ENCODE data around the gene SLF2. TPM values are rescaled to one million over a fixed set of nuclear protein-coding genes. Genes with fewer than 3 reads are reported as not detected.
"Not testable (repeated sequence)": the region's sequence is repeated elsewhere in the genome, so short reads cannot be mapped to it uniquely, and the experiment has no call there.

The SLF2 gene
- total RNA-seq, 1 donor from 2014 or later, result 15.0 TPM

DNA sequence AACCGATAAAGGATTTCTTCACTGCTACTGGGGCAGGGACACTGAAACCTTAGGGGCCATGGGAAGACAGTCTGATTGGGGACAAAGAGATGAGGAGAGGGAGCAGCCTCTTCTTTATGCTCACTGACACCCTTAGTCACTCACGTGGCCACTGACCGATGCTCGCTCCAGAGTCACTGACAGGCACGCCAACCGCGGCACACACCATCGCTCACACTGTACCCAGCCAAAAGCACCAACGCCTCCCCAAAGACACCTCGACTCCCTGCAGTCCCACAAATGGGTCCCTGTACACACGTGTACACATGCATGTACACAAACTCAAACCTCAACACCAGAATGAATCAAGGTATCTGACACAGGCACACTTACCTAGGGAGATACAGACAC lies 35.3 kb upstream of the SLF2 start:
- no peak for DNase-seq
- intact Hi-C loops (cut with DNase I), result loop anchor here (10.0 kb wide), 1 partner anchor 313 kb away; no protein-coding TSS in a partner anchor
- no peak for ATAC-seq (ENCODE audit: poor library complexity)

DNA sequence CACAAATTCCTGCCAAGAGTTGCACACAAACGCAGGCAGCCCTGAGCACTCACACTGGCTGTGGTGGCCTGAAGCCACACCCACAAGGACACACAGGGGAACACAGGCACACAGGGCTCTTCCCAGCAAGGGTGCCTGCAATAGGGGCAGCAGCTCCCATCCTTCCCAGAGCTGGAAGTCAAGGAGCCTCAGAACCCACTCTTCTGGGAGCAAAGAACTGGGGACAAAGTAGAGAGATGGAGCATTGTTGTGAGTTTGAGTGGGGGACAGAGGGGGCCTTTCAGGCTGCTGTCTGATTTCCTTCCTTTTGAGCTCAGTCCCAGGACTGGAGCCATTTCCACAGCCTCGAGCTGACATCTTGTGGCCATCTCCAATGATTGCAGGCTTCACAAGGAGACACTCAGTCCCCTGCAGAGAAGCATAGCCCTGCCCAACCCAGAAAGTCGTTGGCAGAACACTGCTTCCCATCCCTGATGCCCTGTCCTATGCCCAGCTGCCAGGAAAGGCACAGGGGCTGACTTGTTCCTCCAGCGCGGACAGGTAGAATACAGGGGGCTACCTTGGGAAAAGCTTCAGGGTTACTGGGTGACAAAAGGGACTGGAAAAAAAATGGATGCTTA lies 34.4 kb upstream of the SLF2 start:
- intact Hi-C loops (cut with DNase I), result loop anchor here (10.0 kb wide), 1 partner anchor 314 kb away; no protein-coding TSS in a partner anchor
- DNase-seq, result no peak
- ATAC-seq (ENCODE audit: poor library complexity), result peak; percentile 86

DNA sequence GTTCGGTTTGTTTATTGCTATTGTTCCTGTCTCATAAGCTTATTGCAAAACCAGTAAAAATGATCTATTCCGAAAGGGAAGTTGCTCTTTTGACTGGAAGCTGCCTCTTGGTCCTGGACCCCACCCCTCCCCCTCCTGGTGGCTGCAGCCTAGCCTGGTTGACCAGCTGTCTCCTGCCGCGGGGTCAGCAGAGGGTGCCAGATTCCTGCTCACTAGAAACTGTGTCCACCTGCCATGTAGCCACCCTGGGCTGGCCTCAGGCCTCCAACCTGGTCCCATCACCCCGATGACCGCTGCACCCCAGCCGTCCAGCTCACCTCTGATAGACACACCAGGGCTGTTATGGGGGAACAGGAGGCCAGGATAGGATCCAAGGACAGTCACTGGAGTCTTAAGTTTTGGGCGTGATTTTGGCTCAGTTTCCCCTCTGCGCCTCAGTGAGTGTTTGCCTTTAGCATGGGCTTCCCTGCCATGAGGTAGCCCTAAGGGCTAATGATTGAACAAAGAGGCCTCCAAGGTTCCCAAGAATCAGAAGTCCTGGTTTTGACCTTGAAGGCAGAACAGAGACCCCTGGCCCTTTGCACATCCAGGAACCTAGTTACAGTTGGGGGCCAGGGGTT lies 32.9 kb upstream of the SLF2 start:
- intact Hi-C loops (cut with DNase I), result loop anchor here (10.0 kb wide), 1 partner anchor 315 kb away; no protein-coding TSS in a partner anchor
- DNase-seq (no peak), ATAC-seq (ENCODE audit: poor library complexity) (no peak)

DNA sequence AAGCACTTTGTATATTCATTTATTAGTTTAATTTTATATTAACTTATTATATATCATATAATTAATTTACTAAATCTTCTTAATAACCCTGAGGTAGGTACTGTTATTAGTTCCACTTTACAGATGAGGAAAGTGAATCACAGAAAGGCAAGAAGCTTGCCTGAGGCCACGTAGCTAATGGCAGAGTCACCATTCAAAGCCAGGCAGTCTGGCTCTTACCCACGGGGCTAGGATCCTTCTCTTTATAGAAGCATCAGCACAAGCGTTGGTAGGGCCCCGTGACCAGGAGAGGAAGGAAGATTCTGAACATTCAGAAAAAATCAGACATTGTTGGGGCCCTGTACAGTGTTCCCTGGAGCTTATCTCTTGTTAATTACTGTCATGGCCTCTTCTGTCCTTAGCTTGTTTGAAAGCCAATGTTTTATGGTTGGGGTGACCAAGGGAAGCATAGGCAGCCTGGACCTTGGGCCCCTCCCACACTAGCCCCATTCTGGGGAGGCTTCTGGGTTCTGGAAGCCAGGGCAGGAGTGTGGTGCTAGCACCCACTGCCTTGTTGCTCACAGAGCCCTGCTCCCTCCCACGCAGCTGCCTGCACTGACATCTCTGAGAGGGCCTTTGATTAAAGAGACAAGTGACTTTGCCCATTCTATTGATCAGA lies 31.1 kb upstream of the SLF2 start:
- intact Hi-C loops (cut with DNase I), result no loop called here
- ATAC-seq (ENCODE audit: poor library complexity), result no peak
- DNase-seq, result no peak

DNA sequence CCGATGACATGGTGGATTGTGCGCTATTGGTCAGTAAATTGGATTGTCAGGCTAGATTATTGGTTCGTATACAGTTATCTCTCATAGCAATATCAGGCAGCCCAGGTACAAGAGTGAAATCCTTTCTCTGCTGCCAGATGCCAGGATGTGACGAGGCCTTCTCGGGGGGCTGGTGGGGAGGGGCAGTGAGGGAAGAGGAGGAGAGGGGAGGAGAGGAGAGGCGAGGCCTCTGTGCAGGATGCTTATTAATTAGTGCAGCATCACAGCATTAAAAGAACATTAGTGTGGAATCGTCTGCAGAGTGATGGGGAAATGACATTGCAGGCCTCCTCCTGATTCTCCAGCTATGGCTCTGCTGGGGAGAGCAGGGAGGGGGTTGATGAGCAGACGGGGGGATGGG lies 30.5 kb upstream of the SLF2 start:
- intact Hi-C loops (cut with DNase I), result no loop called here
- ATAC-seq (ENCODE audit: poor library complexity) (no peak), DNase-seq (no peak)

DNA sequence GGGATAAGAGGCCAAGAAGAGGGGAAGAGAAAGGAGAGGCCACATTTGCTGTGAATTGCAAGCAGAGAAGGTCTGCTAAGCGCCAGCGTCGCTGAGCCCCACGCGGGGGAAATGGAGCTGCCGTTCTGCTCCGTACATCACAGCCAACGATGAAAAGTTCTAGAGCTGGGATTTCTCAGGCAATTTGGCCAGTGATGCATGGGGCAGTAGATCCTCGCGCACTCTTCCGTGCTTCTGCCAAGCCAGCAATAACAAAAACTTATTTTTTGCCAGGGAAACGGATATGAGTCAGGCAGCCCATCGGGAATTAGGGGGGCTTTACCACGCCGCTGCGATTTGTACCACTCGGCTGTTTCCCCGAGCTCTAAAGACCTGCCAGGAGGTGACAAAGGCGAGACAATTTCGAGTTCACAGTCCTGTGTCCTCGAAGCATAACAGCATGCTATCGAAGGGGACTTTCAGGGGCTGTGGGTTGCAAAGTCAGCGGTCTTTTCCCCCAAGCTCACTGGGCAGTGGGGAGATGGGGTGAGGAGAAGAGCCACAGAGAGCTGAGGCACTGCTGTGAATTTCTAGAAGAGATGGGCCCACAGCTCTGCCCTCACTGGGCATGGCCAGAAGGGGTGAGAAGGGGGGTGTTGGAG lies 30.0 kb upstream of the SLF2 start:
- intact Hi-C loops (cut with DNase I), result no loop called here
- ATAC-seq (ENCODE audit: poor library complexity), result peak; percentile 50
- peak; percentile 51 for DNase-seq

DNA sequence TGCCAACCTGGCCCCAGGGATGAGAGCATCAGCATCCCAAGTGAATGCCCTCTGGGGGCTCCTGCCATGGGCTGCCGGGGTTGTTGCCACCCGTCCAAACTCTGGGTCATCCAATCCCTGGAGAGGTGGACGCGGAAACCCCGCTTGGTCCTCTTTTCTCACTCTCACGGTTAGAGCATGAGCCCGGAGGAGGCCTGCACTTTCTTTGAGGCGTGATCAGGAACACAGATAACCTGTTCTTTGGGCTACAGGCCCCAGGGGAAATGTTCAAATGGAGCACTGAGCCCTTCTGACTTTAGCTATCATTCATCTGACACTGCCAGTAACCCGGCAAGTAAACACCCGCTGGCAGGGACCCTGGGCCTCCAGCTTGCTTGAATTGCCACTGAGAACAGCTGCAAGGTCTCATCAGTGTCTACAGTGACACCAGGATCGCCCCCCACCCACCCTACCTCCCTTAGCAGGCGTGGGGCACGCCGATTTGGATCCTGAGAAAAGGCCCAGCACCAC lies 29.4 kb upstream of the SLF2 start:
- intact Hi-C loops (cut with DNase I), result no loop called here
- ATAC-seq (ENCODE audit: poor library complexity) (no peak), DNase-seq (no peak)

DNA sequence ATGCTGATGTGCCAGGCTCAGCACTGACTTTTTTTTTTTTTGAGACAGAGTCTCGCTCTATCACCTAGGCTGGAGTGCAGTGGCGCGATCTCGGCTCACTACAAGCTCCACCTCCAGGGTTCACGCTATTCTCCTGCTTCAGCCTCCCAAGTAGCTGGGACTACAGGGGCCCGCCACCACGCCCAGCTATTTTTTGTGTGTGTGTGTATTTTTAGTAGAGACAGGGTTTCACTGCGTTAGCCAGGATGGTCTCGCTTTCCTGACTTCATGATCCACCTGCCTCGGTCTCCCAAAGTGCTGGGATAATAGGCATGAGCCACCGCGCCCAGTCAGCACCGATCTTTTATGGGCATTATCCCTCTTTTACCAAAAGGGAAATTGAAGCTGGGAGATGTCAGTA lies 27.2 kb upstream of the SLF2 start:
- ATAC-seq (ENCODE audit: poor library complexity); intact Hi-C loops (cut with DNase I); DNase-seq: not testable (repeated sequence)

DNA sequence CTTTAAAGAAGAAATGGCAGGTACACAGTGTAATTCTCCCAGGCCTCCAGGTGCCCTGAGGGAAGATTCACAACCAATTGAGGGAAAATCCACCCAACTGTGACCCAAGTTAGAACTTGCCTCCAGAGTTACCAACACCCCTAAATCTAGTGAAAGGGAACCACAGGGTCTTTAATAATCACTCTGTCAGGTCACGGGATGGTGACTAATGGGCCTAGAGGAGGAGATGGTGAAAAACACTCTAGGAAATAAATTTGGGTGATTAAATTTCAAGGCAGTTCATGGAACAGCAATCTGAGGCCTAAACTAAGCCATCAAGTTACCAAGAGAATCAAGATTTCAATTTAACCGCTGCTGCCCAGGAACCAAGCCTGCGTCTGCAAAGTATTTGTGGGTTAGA lies 26.7 kb upstream of the SLF2 start:
- DNase-seq (no peak), ATAC-seq (ENCODE audit: poor library complexity) (no peak)
- intact Hi-C loops (cut with DNase I), result no loop called here

DNA sequence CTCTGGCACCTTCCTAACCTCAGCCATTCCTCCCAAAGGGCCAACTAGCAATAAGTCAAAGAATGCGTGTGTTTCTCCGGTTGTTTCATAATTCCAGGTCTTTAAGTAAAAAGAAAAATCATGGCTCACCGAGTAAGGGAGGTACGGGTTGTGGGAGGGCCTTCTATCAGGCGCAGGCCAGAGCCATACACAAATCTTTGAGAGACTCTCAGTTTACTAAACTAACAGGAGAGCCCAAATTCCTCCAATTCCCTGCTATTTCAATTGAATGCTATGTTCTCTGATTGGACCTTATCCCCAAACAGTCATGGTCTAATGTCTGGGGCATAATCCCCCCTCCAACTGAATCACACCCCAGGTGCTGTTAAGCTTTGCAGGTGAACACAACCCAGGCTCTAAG lies 26.2 kb upstream of the SLF2 start:
- intact Hi-C loops (cut with DNase I), result no loop called here
- ATAC-seq (ENCODE audit: poor library complexity), result no peak
- no peak for DNase-seq

DNA sequence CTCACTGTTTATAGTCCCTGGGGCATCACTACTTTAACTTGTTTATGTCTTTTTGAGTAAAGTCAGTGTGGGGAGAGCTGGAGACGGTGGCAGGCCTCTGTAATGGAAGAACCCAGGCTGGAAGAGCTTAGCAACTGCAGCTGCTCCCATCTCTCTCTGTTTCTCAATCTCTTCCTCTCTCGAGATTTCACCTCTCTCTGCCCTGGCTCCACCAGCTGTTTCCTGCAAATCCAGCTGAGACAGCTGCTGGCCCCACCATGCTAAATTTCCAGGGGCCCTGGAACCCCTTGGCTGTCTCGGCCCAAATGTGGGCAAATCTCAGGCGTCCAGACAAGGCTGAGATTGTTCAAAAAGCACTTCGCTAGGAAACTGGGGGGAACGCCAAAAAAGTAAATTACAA lies 25.8 kb upstream of the SLF2 start:
- DNase-seq (peak; percentile 70), ATAC-seq (ENCODE audit: poor library complexity) (peak; percentile 79)
- intact Hi-C loops (cut with DNase I), result no loop called here

DNA sequence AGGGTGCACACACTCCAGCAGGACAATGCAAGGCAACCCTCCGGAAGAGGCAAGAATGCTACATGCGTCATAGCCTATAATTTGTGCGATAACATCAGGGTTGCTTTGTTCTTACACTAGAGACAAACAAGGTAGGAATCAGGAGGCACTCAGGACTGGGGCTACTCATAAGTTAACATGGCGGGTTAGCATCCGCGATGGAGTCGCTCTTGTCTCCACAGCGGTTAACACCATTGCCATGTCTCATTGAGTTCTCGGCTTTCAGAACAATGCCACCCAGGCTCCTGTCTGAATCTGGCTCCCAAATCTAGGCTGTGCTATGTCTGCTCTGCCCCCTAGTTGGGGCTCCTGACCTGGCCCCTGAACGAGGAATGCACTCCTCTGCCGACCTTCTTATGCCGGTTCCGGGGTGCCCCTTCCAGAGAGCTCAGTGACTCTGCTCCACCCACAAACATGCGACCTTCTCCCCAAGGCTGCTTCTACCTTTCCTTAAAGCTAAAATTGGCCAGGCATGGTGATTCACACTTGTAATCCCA lies 24.9 kb upstream of the SLF2 start:
- ATAC-seq (ENCODE audit: poor library complexity), result no peak
- DNase-seq, result no peak
- intact Hi-C loops (cut with DNase I), result no loop called here

DNA sequence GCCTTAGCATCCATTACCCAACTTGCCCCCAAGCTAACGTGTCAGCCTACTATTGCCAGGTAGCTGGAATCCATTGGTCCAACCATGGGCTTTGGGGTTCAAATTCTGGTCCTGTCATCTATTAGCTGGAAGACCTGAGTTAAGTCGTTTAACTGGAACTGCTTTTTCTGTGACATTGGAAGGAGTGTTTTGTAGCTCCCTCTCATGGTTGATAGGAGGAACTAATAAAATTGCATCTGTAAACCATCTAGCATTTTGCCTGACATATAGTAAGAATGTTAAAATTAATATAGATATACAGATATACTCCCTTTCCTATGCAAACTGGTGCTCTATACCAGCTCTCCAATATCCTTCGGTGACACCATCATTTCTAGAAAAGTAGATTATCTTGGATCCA lies 23.8 kb upstream of the SLF2 start:
- intact Hi-C loops (cut with DNase I), result no loop called here
- DNase-seq, result no peak
- no peak for ATAC-seq (ENCODE audit: poor library complexity)

DNA sequence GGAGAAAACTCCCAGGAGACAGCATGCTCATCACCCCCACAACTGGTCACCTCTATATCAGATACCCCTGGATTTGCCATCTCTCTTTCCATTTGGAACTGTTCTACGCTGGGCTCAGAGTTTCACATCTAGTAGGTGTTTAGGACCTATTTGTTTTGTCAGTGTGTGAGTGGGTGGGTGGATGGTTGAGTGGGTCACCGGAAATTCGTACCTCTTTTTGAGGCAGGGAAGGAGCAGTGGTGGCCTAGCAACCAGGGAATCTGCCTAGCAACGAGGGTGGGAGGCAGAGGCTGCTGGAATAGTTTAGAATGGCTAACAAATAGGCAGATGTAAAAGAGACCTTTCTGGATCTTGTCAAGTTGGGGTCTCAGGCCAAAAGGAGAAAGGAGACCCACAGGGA lies 23.2 kb upstream of the SLF2 start:
- intact Hi-C loops (cut with DNase I), result no loop called here
- no peak for DNase-seq

DNA sequence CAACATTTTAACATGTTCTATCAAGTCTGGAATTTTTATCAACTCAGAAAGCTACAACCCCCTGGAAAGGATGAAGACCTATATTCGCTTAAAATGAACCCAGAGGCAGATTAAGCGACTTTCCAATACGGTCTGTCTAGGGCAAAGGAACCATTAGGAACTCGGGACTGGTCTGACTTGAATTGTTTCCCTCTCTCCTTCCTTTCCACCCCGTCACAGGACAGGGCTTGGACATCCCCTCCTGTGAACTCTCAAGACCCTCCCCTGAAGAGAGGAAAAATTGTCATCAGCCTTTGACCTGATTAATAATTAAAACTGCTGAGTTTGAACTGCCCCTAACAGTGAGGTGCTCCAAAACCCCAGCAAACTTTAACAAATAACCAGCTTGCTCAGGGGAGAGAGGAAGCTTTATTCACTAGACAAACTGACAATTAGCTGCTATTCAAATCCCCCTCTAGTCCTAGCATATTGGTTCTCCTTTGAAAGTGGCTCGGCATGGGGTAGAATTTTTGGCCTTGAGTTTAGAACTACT lies 22.6 kb upstream of the SLF2 start:
- no peak for ATAC-seq (ENCODE audit: poor library complexity)
- no peak for DNase-seq
- intact Hi-C loops (cut with DNase I), result no loop called here

More for the DNA sequence above, 23.2 kb upstream of the SLF2 start:
- no peak for ATAC-seq (ENCODE audit: poor library complexity)

DNA sequence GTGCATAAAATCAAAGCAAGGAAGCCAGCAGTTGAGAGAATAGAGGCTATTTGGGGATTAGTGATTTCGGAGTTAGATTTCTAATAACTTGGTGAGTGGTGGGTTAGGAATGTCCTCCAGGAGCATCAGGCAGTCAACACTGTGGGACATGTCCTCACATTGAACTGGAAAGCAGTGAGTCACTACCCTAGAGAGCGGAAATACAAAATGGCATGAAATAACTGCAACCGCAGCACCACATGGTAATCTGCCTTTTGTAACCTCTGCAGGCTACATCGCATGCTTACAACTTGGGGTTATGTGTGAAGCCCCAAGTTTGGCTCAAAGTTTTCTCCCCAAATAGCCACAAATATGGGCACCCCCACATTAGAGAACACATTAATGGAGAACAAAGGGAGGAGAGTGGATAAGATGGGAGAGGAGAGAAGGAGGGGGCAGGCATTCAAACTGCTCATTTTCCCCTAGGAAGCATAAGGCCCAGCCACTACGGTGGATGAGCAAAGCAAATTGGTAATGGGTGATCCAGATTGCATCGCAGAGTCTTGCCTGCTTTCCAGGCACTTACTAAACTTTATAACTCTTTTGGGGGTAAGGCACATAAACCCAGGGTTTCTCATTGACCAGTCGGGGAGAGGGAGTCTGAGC lies 22.0 kb upstream of the SLF2 start:
- intact Hi-C loops (cut with DNase I), result no loop called here
- peak; percentile 79 for ATAC-seq (ENCODE audit: poor library complexity)

DNA sequence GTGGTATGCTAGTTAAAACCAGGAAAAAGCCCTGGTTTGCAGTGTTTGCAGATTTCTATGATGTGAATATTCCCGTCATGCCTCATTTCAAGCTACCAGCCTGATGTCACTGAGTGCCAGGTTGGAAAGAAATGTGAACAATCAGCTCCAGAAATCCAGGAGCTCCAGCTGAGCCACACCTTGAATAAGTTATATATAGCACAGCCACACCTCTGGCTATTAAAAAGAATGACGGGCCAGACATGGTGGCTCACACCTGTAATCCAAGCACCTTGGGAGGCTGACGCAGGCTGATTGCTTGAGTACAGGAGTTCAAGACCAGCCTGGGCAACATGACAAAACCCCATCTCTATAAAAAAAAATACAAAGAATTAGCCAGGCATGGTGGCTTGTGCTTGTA lies 18.7 kb upstream of the SLF2 start:
- DNase-seq (no peak), ATAC-seq (ENCODE audit: poor library complexity) (no peak)
- intact Hi-C loops (cut with DNase I), result no loop called here

More for the DNA sequence above, 22.0 kb upstream of the SLF2 start:
- no peak for DNase-seq

DNA sequence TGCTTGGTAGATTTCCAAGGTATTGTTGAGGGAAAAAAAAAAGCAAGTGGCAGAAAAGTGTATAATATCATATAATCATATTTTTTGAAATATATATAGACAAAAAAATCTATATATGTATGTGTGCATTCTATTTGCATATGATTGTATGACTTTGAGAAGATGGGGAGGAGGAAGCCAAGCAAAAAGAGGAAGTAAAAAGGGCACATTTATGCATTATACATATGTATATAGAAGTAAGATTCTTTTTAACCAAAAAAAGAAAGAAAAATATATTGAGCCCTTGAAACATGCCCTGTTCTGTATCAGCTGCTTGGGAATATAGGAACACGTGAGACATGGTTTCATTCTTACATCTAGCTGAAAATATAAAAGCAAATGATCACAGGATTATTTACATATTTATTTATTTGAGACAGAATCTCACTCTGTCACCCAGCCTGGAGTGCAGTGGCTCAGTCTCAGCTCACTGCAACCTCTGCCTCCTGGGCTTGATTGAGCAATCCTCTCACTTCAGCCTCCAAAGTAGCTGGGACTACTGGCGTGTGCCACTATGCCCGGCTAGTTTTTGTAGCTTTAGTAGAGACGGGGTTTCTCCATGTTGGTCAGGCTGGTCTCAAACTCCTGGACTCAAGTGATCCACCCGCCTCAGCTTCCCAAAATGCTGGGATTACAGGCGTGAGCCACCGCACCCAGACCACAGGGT lies 18.0 kb upstream of the SLF2 start:
- ATAC-seq (ENCODE audit: poor library complexity) (no peak), DNase-seq (no peak)
- intact Hi-C loops (cut with DNase I), result no loop called here
